Measurements from ENCODE around the gene METTL9.

METTL9 gene

DNA sequence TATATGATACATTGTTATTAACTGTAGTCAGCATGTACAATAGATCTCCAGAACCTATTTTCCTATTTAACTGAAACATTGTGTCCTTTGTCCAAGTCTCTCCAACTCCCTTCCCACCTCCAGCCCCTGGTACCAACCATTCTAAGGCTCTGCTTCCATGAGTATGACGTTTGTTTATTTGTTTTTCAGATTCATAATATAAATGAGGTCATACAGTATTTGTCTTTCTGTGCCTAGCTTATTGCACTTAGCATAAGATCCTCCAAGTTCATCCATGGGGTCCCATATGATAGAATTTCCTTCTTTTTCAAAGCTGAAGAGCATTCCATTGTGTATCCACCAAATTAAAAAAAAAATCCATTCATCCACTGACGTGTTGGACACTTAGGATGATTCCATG, 103.8 kb downstream of the METTL9 start:
- in situ Hi-C loops (cut with HindIII; ENCODE audit: low sequenced_read_pairs), result no loop called here

- in situ Hi-C loops (cut with HindIII; ENCODE audit: low sequenced_read_pairs), result no loop called here
These were observed 104.3 kb downstream of the METTL9 start for GRCh38 chr16:21703589-21704174.

- in situ Hi-C loops (cut with HindIII; ENCODE audit: low sequenced_read_pairs), result no loop called here
These were observed 104.9 kb downstream of the METTL9 start for GRCh38 chr16:21704266-21704665.

- in situ Hi-C loops (cut with HindIII; ENCODE audit: low sequenced_read_pairs), result loop anchor here (5.0 kb wide), 1 partner anchor 57 kb away; no protein-coding TSS in a partner anchor
These were observed 105.4 kb downstream of the METTL9 start for GRCh38 chr16:21704733-21705132.
